HUDEP-2 (cell line): ENCODE results near the gene INPP4B.

Experiments used
- DNase-seq, 76 experiments: peaks; one replicate each; lab custom pipeline; 2025; ENCODE audit not compliant: unreplicated experiment in 76 of 76; lab: John Stamatoyannopoulos, UW

The INPP4B gene

GRCh38 chr4:142274137-142274536 lies 572.0 kb downstream of the INPP4B start:
- no peak for DNase-seq

- DNase-seq = no peak
Measured at GRCh38 chr4:142272452-142272851, 573.6 kb downstream of the INPP4B start.

GRCh38 chr4:142271832-142272231 lies 574.3 kb downstream of the INPP4B start:
- no peak for DNase-seq

GRCh38 chr4:142267101-142267500 lies 579.0 kb downstream of the INPP4B start:
- no peak for DNase-seq

GRCh38 chr4:142265946-142266345 lies 580.2 kb downstream of the INPP4B start:
- DNase-seq = no peak

- DNase-seq = no peak
Measured at GRCh38 chr4:142265536-142265935, 580.6 kb downstream of the INPP4B start.

GRCh38 chr4:142264961-142265360 lies 581.1 kb downstream of the INPP4B start:
- DNase-seq = no peak

- DNase-seq = no peak
Measured at GRCh38 chr4:142262956-142263355, 583.1 kb downstream of the INPP4B start.

GRCh38 chr4:142248946-142249345 lies 597.2 kb downstream of the INPP4B start:
- no peak for DNase-seq

- no peak for DNase-seq
Measured at GRCh38 chr4:142243255-142243654, 602.8 kb downstream of the INPP4B start.

GRCh38 chr4:142242156-142242555 lies 603.9 kb downstream of the INPP4B start:
- no peak for DNase-seq

- no peak for DNase-seq
Measured at GRCh38 chr4:142238589-142238988, 607.5 kb downstream of the INPP4B start.

GRCh38 chr4:142236268-142236667 lies 609.8 kb downstream of the INPP4B start:
- DNase-seq = no peak

GRCh38 chr4:142231787-142232186 lies 614.3 kb downstream of the INPP4B start:
- DNase-seq = no peak

GRCh38 chr4:142230991-142231390 lies 615.1 kb downstream of the INPP4B start:
- no peak for DNase-seq

- no peak for DNase-seq
Measured at GRCh38 chr4:142226014-142226413, 620.1 kb downstream of the INPP4B start.

GRCh38 chr4:142222127-142222526 lies 624.0 kb downstream of the INPP4B start:
- no peak for DNase-seq

- no peak for DNase-seq
Measured at GRCh38 chr4:142218726-142219125, 627.4 kb downstream of the INPP4B start.

- DNase-seq = no peak
Measured at GRCh38 chr4:142211444-142211843, 634.7 kb downstream of the INPP4B start.

GRCh38 chr4:142203505-142203904 lies 642.6 kb downstream of the INPP4B start:
- DNase-seq = no peak

- no peak for DNase-seq
Measured at GRCh38 chr4:142202404-142203332, 643.4 kb downstream of the INPP4B start.

- no peak for DNase-seq
Measured at GRCh38 chr4:142201041-142201440, 645.1 kb downstream of the INPP4B start.
